Adipose tissue (tissue), 3 donors: ENCODE measurements around the gene MVP. TPM values are rescaled to one million over a fixed set of nuclear protein-coding genes. Genes with fewer than 3 reads are reported as not detected.

Experiments used
- H3K27ac ChIP-seq: one replicate; pipeline ENCODE4 v1.5.1; 2013; ENCODE audit warnings: low read depth, low read length
- WGBS, 3 donors: extraction: QIAGEN DNeasy Blood & Tissue Kit; methylation state at CpG; one replicate each; pipeline ENCODE4 v1.1.7; 2013; 5-methylcytosine and 5-hydroxymethylcytosine counted together
- polyA plus RNA-seq, 3 donors: library from polyadenylated mRNA; stranded (reverse); fragments of 200-250 nt; gene quantifications; one replicate each; pipeline ENCODE4 v1.2.3, GENCODE V29; 2013
- donor health status: healthy with polysubstance abuse.
- donor health status: Bipolar disorder and iron deficiency.
- donor health status: healthy.

MVP gene
- polyA plus RNA-seq, 3 donors: 90.1 to 104 (median 103) TPM

- WGBS, 3 donors: 68 to 80% (median 80%) methylated on average over 9 of the region's 9 CpGs
- H3K27ac ChIP-seq: no peak overlapping the region
These were observed 7.3 kb upstream of the MVP start for GRCh38 chr16:29812754-29813643.

- WGBS, 3 donors: 73 to 84% (median 77%) methylated on average over 21 to 24 of the region's 24 CpGs
- H3K27ac ChIP-seq: no peak overlapping the region
These were observed 6.4 kb upstream of the MVP start for GRCh38 chr16:29813644-29814562.

- WGBS, 3 donors: 86 to 92% (median 90%) methylated on average over 4 to 5 of the region's 5 CpGs
- H3K27ac ChIP-seq: no peak overlapping the region
These were observed 5.7 kb upstream of the MVP start for GRCh38 chr16:29814592-29814991.

GRCh38 chr16:29815032-29815721 lies 5.1 kb upstream of the MVP start:
- no peak overlapping the region for H3K27ac ChIP-seq
- WGBS, 3 donors: 3 to 13% (median 4%) methylated on average over 35 to 39 of the region's 39 CpGs

- H3K27ac ChIP-seq: peak within 1 kb of the TSS; percentile 34
- 0 to 1% (median 1%) methylated on average over 57 to 70 of the region's 70 CpGs for WGBS, 3 donors
These were observed 4.2 kb upstream of the MVP start, which contains the start of gene PAGR1 for GRCh38 chr16:29815793-29816693. TSS of gene PAGR1 (plus strand) at chr16:29816152. CDS start at chr16:29816526, 374 bp downstream.

- 1 to 5% (median 4%) methylated on average over 34 to 37 of the region's 37 CpGs for WGBS, 3 donors
- H3K27ac ChIP-seq: peak overlapping the region; percentile 34
These were observed 3.4 kb upstream of the MVP start for GRCh38 chr16:29816694-29817441.

DNA sequence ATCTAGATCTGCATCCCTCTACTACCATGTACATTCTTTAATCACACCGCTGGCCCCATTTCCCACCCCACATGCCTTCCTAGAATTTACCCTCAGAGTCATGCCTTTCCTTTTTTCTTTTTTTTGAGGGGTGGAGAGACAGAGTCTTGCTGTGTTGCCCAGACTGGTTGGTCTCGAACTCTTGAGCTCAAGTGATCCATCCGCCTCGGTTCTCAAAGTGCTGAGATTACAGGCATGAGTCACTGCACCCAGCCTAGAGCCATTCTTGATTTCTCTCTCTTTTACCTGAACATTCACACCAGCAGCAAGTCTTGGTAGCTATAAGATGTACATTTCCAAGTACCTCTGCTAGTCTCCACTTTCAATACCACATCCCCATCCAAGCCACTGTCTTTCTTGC lies 2.2 kb upstream of the MVP start:
- WGBS, 3 donors: 77 to 94% (median 92%) methylated on average over 4 of the region's 4 CpGs

DNA sequence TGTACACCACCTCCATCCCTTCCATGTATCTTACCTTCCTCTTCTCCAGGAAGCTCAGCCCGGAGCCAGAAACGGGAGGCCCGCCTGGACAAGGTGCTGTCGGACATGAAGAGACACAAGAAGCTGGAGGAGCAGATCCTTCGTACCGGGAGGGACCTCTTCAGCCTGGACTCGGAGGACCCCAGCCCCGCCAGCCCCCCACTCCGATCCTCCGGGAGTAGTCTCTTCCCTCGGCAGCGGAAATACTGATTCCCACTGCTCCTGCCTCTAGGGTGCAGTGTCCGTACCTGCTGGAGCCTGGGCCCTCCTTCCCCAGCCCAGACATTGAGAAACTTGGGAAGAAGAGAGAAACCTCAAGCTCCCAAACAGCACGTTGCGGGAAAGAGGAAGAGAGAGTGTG lies 756 bp upstream of the MVP start:
- WGBS, 3 donors: 63 to 81% (median 75%) methylated on average over 15 of the region's 15 CpGs
- no peak overlapping the region for H3K27ac ChIP-seq

More for the DNA sequence above, 2.2 kb upstream of the MVP start:
- no peak overlapping the region for H3K27ac ChIP-seq

GRCh38 chr16:29820730-29821642 lies 724 bp downstream of the MVP start:
- 10 to 19% (median 19%) methylated on average over 11 of the region's 11 CpGs for WGBS, 3 donors
- peak overlapping the region; percentile 68 for H3K27ac ChIP-seq

DNA sequence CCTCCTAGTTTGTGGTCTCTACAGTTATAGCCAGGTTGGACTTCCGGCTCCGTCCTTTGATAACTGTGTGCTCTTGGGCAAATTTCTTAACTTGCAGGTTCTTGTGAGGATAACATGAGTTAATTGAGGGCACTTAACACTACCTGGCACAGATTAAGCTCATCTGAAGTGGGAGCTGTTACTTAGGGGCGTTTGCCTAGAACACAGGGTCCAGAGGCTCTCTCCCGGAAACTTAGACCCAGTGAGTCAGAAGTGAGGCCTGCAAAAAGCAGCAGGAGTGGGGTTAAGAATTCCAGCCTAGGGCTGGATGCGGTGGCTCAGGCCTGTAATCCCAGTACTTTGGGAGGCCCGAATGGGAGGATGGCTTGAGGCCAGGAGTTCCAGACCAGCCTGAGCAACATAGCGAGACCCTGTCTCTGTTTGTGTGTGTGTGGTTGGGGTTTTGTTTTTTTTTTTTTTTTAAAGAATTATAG lies 1.4 kb downstream of the MVP start:
- WGBS, 3 donors: 20 to 46% (median 40%) methylated on average over 7 of the region's 7 CpGs
- peak overlapping the region; percentile 68 for H3K27ac ChIP-seq

DNA sequence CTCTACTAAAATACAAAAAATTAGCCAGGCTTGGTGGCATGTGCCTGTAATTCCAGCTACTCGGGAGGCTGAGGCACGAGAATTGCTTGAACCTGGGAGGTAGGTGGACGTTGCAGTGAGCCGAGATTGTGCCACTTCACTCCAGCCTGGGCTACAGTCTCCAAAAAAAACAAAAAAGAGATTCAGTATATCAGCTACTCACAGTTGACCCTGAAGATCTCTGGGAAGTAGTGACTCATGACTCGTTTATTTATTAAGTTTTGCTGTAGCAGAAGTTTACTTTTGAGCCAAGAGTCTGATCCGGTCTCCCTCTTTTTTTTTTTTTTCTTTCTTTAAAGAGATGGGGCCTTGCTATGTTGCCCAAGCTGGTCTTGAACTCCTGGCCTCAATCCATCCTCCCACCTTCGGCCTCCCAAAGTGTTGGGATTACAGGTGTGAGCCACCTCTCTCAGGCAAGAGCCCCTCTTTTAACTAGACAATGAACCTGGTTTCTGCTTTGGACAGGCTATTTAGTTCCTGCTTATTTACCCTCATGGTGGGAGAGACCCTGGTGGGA lies 4.4 kb downstream of the MVP start:
- 23 to 51% (median 46%) methylated on average over 7 of the region's 7 CpGs for WGBS, 3 donors

DNA sequence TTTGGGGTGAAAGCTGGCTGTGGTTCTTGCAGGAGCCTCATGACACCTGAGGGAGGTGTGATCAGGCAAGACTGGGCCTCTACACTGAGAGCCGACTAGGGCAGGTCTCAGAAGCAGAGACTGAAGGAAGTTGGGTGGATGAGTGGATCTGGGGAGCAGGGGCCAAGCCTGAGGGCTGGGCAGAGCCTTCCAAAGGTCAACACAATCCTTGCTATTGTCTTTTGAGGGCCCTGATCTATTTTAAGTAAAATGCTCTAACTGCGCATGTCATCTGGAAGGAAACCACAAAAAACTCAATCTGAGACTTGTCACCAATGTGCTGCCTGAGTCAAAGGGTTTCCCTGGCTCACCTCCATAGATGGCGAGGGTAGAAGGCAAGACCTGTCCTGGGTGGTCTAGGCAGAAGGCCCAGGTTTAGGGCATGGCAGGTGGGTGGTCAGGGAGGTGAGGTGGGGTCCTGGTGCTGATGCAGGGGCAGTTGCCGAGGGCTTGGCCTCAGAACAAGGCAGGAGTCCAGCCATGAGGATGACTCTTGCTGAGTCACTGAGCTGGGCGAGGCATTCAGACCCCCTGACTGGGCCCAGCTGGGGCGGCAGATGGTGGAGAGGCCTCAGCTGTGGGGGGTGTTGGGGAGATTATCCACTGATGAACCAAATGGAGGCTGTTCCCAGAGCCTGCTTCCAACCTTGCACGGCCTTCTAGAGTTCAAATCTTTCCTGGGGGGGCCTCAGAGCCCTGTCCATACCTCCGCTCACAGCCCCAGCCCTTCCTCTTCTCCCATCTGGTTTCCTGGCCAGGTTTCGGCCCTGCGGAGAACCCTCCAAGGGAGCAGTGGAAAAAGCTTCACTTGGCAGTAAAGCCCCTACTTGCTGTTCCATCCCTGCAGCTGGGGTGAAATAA lies 5.1 kb downstream of the MVP start:
- peak overlapping the region; percentile 8 for H3K27ac ChIP-seq
- WGBS, 3 donors: 40 to 78% (median 44%) methylated on average over 10 of the region's 10 CpGs

More for the DNA sequence above, 4.4 kb downstream of the MVP start:
- H3K27ac ChIP-seq: no peak overlapping the region

- WGBS, 3 donors: 90 to 91% (median 91%) methylated on average over 3 to 8 of the region's 8 CpGs
- no peak overlapping the region for H3K27ac ChIP-seq
These were observed 6.1 kb downstream of the MVP start for GRCh38 chr16:29826342-29826695.

- H3K27ac ChIP-seq: no peak overlapping the region
- WGBS, 3 donors: 95 to 98% (median 97%) methylated on average over 10 to 11 of the region's 11 CpGs
These were observed 10.5 kb downstream of the MVP start for GRCh38 chr16:29830774-29831173.

DNA sequence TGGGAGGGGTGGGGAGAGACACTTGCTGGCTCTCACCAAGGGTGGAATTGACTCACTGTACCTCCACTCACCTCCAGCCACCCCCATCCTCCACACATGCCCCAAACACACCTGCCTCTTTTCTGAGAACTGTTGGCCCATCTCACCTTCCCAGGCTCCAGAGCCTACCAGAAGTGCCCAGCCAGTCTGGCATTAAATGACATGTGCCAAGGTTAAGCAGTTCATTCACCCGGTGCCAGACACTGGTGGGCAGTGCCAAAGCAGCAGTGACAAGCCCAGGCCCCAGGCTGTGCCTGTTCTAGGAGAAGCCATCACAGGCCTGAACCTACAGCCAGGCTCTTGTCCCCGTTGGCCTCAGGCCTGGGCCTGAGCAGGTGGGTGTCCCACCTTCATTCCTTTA lies 11.2 kb downstream of the MVP start:
- WGBS, 3 donors: 37 to 87% (median 86%) methylated on average over 2 of the region's 2 CpGs

More for the DNA sequence above, 11.2 kb downstream of the MVP start:
- H3K27ac ChIP-seq: no peak overlapping the region
